K562 (cell line): ENCODE measurements around the gene WDR55. TPM values are rescaled to one million over a fixed set of nuclear protein-coding genes. Genes with fewer than 3 reads are reported as not detected.

Source experiments
- BCLAF1 ChIP-seq, 2 experiments: fragments of 450-650 bp in 1 of 2; IDR thresholded peaks; 2 replicates each; pipeline ENCODE4 v1.6.1; 2011 to 2017; ENCODE audit warnings: low read depth in 2 of 2, antibody characterized with exemption in 1 of 2, borderline replicate concordance in 1 of 2, low read length in 1 of 2, mild to moderate bottlenecking in 1 of 2, mixed read lengths in 1 of 2; ENCODE audit not compliant: control insufficient read depth in 1 of 2
- DIDO1 ChIP-seq: fragments of 450-650 bp; IDR thresholded peaks from 2 replicates; pipeline ENCODE4 v1.6.1; 2016; ENCODE audit warnings: low read depth, missing biosample characterization, missing genetic modification characterization
- ETV5 ChIP-seq: sonication (generic); formaldehyde crosslinking; IDR thresholded peaks from 2 replicates; pipeline ENCODE4 v1.4.0; 2020; ENCODE audit warnings: low read depth, mild to moderate bottlenecking, missing genetic modification reagents
- MXD1 ChIP-seq: fragments of 250-450 bp; sonication (Bioruptor Pico); IDR thresholded peaks from 2 replicates; pipeline ENCODE4 v1.8.0; 2021; ENCODE audit warnings: borderline replicate concordance, mild to moderate bottlenecking, moderate library complexity; ENCODE audit not compliant: poor library complexity, severe bottlenecking
- NEUROD1 ChIP-seq: fragments of 150-350 bp; IDR thresholded peaks from 2 replicates; pipeline ENCODE4 v1.6.1; 2014; ENCODE audit warnings: borderline replicate concordance, low read length, low read depth; ENCODE audit not compliant: partially characterized antibody
- PBX2 ChIP-seq, 2 experiments: IDR thresholded peaks in 1 of 2; conservative IDR thresholded peaks in 1 of 2; 2 replicates each; pipeline ENCODE4 v1.6.1; 2016; ENCODE audit warnings: low read depth in 2 of 2, mild to moderate bottlenecking in 1 of 2, missing compliant biosample characterization in 1 of 2, missing genetic modification characterization in 1 of 2, moderate library complexity in 1 of 2
- PHTF2 ChIP-seq: fragments of 250-450 bp; sonication (Bioruptor Pico); IDR thresholded peaks from 2 replicates; pipeline ENCODE4 v1.5.0; 2021; ENCODE audit warnings: mild to moderate bottlenecking
- PTRF ChIP-seq: fragments of 450-650 bp; IDR thresholded peaks from 2 replicates; pipeline ENCODE4 v1.6.1; 2016; ENCODE audit warnings: mild to moderate bottlenecking, missing genetic modification characterization, missing compliant biosample characterization
- RBFOX2 ChIP-seq: fragments of 200-400 bp; formaldehyde crosslinking; IDR thresholded peaks from 2 replicates; pipeline ENCODE4 v1.6.1; 2017; ENCODE audit warnings: low read depth, mild to moderate bottlenecking, low read length, moderate library complexity
- ZNF324 ChIP-seq: fragments of 250-450 bp; sonication (Bioruptor Pico); IDR thresholded peaks from 2 replicates; pipeline ENCODE4 v1.4.0; 2020; ENCODE audit warnings: mild to moderate bottlenecking
- ZNF518B ChIP-seq: fragments of 250-450 bp; sonication (Bioruptor Pico); IDR thresholded peaks from 2 replicates; pipeline ENCODE4 v1.5.0; 2021; ENCODE audit warnings: mild to moderate bottlenecking, moderate library complexity
- polyA plus RNA-seq, 8 experiments: library from polyadenylated mRNA; depleted of rRNA in 4 of 8; stranded (reverse) in 5 of 8; unstranded in 3 of 8; fragments of >200 nt; fragmentation: Nextera tagmentation in 2 of 8; fragmentation: Illumina TruSeq in 1 of 8; extraction: Ambion mirVana in 2 of 8; extraction: Trizol in 1 of 8; gene quantifications; 2 replicates each; pipeline versions ENCODE4 v1.2.1 to v1.2.3, GENCODE V29; 2011 to 2014; ENCODE audit warnings: inconsistent platforms in 1 of 8, missing spikeins in 1 of 8
- total RNA-seq, 7 experiments: library from RNA; depleted of rRNA in 6 of 7; stranded (reverse); fragments of >200 nt in 6 of 7; fragmentation: Illumina TruSeq in 2 of 7; extraction: Trizol in 2 of 7; gene quantifications; 2 replicates each; pipeline versions ENCODE4 v1.2.1 to v1.2.3, GENCODE V29; 2011 to 2021; ENCODE audit warnings: low replicate concordance in 1 of 7

WDR55 gene
- total and polyA plus RNA-seq, 9 of the 15 experiments (the other 6 are each of a cell fraction or from before 2014, with no cell fraction given): 5.2 to 45.0 (median 29.3) TPM

- peak in 1 of 2 experiments; percentile 82; a peak in 1 of 4 replicates for TF ChIP-seq BCLAF1 (IDR thresholded peaks at IDR 0.05; ENCODE audit: borderline replicate concordance in 1 of 2, control insufficient read depth in 1 of 2, low read depth in 2 of 2, low read length in 1 of 2)
- TF ChIP-seq RBFOX2: peak; percentile 65
- no peak for TF ChIP-seq MXD1
- TF ChIP-seq DIDO1 (tag): no peak
- no peak for TF ChIP-seq PBX2 (CRISPR knock-in tag; IDR thresholded peaks at IDR 0.05; ENCODE audit: low read depth)
- peak; percentile 66; the same call in 1 of the 2 replicates for TF ChIP-seq PBX2 (tag; conservative IDR thresholded peaks at IDR 0.05; ENCODE audit: low read depth)
- no peak for TF ChIP-seq ZNF518B
- no peak for TF ChIP-seq ZNF324 (CRISPR knock-in tag)
- no peak for TF ChIP-seq PHTF2 (CRISPR knock-in tag)
- TF ChIP-seq PTRF (tag): no peak
- no peak for TF ChIP-seq ETV5
- no peak for TF ChIP-seq NEUROD1
These were observed 46.3 kb downstream of the WDR55 start (continued) for GRCh38 chr5:140710899-140711552.
